Measurements from ENCODE around the gene SPG7.
A peak's percentile ranks its signal among the peaks of the same experiment; 100 is the strongest.
"Not testable (repeated sequence)": the region's sequence is repeated elsewhere in the genome, so short reads cannot be mapped to it uniquely, and the experiment has no call there.

The SPG7 gene

DNA sequence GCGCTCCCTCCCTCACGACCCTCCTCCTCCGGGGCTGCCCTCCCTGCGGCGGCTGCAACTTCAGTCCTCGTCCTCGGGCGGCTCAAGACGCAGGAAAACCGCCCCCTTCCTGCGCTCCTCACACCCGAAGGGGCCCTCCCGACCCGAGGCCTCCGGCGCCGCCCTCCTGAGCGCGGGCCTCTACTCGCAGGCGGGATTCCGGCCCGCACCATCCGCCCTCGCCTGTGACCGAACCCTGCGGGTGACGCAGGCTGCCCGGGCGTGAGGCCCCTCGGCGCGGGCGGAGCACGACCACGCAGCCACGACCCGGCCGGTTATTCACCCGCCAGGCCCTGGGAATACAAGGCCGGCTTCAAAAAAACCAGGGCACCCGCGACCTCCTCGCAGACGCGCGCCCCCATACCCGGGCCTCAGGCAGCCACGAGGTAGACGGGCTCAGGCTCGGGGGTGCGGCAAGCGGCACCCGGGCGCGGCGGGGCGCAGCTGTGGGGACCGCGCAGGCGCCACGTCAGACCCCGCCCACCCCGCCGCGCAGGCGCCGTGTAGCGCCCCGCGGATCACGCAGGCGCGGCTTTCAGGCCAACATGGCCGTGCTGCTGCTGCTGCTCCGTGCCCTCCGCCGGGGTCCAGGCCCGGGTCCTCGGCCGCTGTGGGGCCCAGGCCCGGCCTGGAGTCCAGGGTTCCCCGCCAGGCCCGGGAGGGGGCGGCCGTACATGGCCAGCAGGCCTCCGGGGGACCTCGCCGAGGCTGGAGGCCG lies at the start of gene SPG7:
SPG7 (plus strand) TSS at position 570 of the 757 bp plus-strand sequence; CDS start at position 585, 15 bp downstream.
- H3K4me3 ChIP-seq (ENCODE audit: low read depth, low read length): peak within 1 kb of the TSS; percentile 98
- TF ChIP-seq, protein P1, sequence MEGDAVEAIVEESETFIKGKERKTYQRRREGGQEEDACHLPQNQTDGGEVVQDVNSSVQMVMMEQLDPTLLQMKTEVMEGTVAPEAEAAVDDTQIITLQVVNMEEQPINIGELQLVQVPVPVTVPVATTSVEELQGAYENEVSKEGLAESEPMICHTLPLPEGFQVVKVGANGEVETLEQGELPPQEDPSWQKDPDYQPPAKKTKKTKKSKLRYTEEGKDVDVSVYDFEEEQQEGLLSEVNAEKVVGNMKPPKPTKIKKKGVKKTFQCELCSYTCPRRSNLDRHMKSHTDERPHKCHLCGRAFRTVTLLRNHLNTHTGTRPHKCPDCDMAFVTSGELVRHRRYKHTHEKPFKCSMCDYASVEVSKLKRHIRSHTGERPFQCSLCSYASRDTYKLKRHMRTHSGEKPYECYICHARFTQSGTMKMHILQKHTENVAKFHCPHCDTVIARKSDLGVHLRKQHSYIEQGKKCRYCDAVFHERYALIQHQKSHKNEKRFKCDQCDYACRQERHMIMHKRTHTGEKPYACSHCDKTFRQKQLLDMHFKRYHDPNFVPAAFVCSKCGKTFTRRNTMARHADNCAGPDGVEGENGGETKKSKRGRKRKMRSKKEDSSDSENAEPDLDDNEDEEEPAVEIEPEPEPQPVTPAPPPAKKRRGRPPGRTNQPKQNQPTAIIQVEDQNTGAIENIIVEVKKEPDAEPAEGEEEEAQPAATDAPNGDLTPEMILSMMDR (IDR thresholded peaks at IDR 0.05; ENCODE audit: insufficient read depth, low read depth, low read length, missing control alignments): no peak
- DNase-seq (ENCODE audit: low read depth): peak; percentile 93

DNA sequence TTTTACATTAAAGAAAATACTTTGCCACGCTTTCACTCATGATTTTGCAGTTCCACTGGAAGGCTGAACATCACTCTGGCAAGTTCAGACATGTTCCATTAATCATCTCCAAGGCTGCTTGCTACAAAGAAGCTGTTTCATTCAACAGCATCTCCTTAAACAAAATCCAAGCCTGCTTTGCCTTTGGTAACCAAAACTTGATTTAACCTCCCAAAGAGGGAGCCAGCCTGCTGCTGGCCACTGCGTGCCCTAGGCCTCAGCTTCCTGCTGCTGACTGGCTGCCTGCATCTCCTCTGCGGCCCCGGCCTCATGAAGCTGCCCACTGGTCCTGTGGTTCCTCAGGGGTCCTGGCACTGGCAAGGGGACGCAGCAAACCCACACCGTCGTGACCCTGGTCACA lies 49.7 kb upstream of the SPG7 start:
- H3K4me3 ChIP-seq (ENCODE audit: low read depth, low read length): no peak overlapping the region
- DNase-seq (ENCODE audit: low read depth): no peak
- TF ChIP-seq, protein P1 (IDR thresholded peaks at IDR 0.05; ENCODE audit: insufficient read depth, low read depth, low read length, missing control alignments): no peak

DNA sequence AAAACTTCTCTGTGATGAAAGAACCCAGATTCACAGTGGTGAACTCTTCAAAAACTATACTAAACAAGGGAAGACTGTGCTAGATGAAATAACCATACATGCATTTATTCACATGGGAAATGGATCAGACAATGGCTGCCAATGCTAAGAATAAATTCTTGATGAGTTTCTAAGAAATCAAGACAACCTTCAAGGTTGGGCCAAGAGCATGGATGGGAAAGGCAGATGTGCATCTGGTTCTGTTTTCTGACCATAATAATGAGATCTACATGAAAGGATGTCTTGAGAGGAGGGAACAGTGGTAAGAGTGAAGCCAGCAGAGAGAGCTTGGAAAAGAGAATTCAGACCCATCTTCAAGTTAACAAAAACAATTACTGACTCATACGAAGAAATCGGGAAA lies 49.2 kb upstream of the SPG7 start:
- TF ChIP-seq, protein P1 (IDR thresholded peaks at IDR 0.05; ENCODE audit: insufficient read depth, low read depth, low read length, missing control alignments): no peak
- DNase-seq (ENCODE audit: low read depth): no peak
- H3K4me3 ChIP-seq (ENCODE audit: low read depth, low read length): no peak overlapping the region

DNA sequence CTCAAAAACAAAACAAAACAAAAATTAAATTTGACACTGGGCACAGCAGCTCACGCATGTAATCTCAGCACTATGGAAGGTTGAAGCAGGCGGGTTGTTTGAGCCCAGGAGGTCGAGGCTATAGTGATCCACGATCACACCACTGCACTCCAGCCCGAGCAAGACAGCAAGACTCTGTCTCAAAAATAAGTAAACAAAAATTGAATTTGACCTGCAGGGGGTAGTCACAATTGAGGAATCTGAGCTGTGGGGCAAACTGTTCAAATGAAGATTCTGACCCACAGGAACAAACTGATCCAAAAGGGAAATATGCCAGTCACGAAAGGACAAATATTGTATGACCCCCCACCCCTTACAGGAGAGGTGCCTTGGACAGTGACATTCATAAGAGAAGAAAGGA lies 47.6 kb upstream of the SPG7 start:
- TF ChIP-seq, protein P1 (IDR thresholded peaks at IDR 0.05; ENCODE audit: insufficient read depth, low read depth, low read length, missing control alignments): no peak
- no peak overlapping the region for H3K4me3 ChIP-seq (ENCODE audit: low read depth, low read length)
- DNase-seq (ENCODE audit: low read depth): no peak

DNA sequence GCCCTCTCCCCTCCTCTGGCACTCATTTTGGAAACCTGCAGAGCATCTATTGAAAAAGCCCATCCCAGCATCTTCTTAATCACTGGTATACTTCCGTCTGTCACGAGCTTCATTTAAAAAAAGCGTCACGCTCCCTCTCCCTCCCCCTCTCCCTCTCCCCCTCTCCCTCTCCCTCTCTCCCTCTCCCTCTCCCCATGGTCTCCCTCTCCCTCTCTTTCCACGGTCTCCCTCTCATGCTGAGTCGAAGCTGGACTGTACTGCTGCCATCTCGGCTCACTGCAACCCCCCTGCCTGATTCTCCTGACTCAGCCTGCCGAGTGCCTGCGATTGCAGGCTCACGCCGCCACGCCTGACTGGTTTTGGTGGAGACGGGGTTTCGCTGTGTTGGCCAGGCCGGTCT lies 46.3 kb upstream of the SPG7 start:
- not testable (repeated sequence) for H3K4me3 ChIP-seq (ENCODE audit: low read depth, low read length); DNase-seq (ENCODE audit: low read depth)

DNA sequence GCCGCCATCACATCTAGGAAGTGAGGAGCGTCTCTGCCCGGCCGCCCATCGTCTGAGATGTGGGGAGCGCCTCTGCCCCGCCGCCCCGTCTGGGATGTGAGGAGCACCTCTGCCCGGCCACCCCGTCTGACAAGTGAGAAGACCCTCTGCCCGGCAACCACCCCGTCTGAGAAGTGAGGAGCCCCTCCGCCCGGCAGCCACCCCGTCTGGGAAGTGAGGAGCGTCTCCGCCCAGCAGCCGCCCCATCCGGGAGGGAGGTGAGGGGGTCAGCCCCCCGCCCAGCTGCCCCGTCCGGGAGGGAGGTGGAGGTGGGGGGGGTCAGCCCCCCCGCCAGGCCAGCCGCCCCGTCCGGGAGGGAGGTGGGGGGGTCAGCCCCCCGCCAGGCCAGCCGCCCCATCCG lies 45.6 kb upstream of the SPG7 start:
- DNase-seq (ENCODE audit: low read depth): not testable (repeated sequence)

DNA sequence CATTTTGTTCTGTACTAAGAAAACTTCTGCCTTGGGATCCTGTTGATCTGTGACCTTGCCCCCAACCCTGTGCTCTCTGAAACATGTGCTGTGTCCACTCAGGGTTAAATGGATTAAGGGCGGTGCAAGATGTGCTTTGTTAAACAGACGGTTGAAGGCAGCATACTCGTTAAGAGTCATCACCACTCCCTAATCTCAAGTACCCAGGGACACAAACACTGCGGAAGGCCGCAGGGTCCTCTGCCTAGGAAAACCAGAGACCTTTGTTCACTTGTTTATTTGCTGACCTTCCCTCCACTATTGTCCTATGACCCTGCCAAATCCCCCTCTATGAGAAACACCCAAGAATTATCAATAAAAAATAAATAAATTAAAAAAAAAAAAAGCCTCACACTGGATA lies 44.9 kb upstream of the SPG7 start:
- H3K4me3 ChIP-seq (ENCODE audit: low read depth, low read length); DNase-seq (ENCODE audit: low read depth): not testable (repeated sequence)

More for the DNA sequence above, 45.6 kb upstream of the SPG7 start:
- H3K4me3 ChIP-seq (ENCODE audit: low read depth, low read length): not testable (repeated sequence)

DNA sequence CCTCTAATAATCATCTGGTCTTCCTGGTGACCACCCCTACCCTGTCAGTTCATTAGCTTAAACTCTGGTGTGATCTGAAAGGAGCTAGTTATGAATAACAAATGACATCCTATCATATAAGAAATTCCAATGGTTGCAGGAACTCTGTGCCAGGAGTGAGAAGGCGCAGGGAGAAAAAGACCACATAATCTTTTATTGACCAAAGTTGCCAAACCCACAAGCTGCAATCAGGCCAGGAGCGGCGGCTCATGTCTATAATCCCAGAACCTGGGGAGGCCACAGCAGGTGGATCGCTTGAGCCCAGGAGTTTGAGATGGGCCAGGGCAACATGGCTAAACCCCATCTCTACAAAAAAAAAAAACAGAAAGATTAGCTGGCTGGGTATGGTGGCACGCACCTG lies 41.3 kb upstream of the SPG7 start:
- TF ChIP-seq, protein P1 (IDR thresholded peaks at IDR 0.05; ENCODE audit: insufficient read depth, low read depth, low read length, missing control alignments): no peak
- no peak overlapping the region for H3K4me3 ChIP-seq (ENCODE audit: low read depth, low read length)
- DNase-seq (ENCODE audit: low read depth): no peak

All from GM12865 (cell line).